B cell (primary cell): ENCODE data around the gene TES.

ENCODE experiments used
- EZH2 ChIP-seq: IDR thresholded peaks from 2 replicates; pipeline ENCODE4 v1.6.1; 2012; ENCODE audit warnings: borderline replicate concordance, low read depth, mild to moderate bottlenecking, moderate library complexity, low read length; ENCODE audit not compliant: insufficient read depth, poor library complexity, severe bottlenecking
- TF ChIP-seq, protein P1 (sequence below): fragments of 200-600 bp; IDR thresholded peaks from one replicate; pipeline ENCODE4 v1.8.0; 2022; ENCODE audit warnings: antibody characterized with exemption, mild to moderate bottlenecking

DNA sequence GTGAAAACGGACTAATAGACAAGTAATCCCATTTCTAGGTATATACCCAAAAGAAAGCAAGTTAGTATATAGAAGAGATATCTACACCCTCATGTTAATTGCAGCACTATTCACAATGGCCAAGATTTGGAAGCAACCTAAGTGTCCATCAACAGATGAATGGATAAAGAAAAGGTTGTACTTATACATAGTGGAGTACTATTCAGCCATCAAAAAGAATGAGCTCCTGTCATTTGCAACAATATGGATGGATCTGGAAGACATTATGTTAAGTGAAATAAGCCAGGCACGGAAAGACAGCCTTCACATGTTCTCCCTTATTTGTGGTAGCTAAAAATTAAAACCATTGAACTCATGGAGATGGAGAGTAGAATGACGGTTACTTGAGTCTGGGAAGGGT lies 88.2 kb downstream of the TES start:
- TF ChIP-seq, protein P1, sequence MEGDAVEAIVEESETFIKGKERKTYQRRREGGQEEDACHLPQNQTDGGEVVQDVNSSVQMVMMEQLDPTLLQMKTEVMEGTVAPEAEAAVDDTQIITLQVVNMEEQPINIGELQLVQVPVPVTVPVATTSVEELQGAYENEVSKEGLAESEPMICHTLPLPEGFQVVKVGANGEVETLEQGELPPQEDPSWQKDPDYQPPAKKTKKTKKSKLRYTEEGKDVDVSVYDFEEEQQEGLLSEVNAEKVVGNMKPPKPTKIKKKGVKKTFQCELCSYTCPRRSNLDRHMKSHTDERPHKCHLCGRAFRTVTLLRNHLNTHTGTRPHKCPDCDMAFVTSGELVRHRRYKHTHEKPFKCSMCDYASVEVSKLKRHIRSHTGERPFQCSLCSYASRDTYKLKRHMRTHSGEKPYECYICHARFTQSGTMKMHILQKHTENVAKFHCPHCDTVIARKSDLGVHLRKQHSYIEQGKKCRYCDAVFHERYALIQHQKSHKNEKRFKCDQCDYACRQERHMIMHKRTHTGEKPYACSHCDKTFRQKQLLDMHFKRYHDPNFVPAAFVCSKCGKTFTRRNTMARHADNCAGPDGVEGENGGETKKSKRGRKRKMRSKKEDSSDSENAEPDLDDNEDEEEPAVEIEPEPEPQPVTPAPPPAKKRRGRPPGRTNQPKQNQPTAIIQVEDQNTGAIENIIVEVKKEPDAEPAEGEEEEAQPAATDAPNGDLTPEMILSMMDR, result no peak
- no peak for TF ChIP-seq EZH2
